Stimulated activated CD8-positive, alpha-beta memory T cell treated with anti-CD3 and anti-CD28 coated beads, Interleukin-7, amount 100 ng/mL, for 48 hours (primary cell): ENCODE measurements around the gene REEP1.

Experiments used
- DNase-seq, 2 donors: peaks; one replicate each; pipeline ENCODE4 v3.0.0-alpha.2; 2020; ENCODE audit warnings: low read depth in 1 of 2; ENCODE audit errors: extremely low read depth in 1 of 2

REEP1 gene

GRCh38 chr2:86284987-86285386 lies 52.4 kb downstream of the REEP1 start:
- no peak for DNase-seq

DNA sequence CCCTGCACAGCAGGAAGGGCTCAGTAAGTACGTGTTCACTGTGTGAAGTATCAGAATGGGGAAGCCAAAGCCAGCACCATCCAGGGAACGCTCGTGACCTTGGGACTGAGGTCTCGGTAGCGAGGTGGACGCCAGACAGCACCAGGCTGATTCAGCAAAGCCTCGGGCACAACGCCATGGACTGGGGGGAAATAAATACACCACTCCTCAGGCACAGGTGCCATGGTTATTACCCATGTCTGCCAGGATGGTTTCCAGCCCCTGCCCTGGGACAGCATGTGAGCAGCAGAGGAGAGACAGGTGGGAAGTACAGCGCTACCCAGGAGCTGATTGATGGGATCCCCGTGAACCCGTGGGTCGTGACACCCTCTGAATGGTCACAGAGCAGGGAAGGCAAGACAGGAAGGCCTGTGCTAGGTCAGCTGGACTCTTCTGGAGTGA lies 53.0 kb downstream of the REEP1 start:
- DNase-seq = no peak

DNA sequence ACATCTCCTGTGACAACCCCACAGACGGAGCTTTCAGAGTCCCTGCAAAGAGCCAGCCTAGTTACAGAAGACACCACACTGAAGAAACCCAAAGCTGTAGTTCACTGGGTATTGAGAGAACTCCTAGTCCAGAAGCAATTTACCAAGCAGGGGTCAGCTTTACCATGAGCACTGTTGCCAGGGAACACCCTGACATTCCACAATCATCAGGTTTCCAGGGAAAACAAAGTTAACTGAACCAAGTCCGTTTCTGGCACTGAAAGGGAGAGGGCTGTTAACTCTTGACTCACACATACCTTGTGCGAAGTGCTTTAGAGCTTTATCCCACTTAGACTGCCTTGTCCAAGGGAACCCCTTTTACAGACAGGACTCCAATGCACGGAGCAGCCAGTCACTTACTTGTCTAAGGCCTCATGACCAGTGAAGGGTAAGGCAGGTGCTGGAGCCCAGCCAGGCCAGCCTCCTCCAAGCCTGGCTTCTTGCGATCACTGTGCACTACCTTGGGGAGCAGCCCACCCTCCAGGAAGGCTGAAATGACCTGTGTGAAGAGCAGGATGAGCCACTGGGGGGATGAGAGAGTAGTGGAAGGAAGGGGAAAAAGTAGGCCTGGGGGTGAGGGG lies 53.9 kb downstream of the REEP1 start:
- DNase-seq = no peak

DNA sequence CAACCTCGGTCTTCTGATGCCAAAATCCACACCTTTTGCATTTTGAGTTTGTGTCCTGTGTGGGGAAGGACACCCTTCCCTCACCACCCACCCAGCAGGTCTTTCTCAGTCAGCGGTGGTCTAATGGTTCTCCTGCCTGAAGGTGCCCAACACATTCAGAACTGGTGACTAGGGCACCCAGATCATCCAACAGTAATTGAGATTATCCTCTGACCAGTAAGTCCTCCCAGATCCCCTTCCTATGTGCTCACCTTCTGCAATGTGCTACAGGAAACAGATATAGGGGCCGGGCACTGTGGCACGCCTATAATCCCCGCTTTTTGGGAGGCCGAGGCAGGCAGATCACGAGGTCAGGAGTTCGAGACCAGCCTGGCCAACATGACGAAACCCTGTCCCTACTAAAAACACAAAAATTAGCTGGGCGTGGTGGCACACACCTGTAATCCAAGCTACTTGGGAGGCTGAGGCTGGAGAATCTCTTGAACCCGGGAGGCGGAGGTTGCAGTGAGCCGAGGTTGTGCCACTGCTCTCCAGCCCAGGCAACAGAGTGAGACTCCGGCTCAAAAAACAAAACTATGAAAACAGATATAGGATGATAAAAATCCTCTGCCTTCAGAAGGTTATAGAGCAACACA lies 56.2 kb downstream of the REEP1 start:
- DNase-seq = no peak

- DNase-seq = no peak
These were observed 57.2 kb downstream of the REEP1 start for GRCh38 chr2:86280191-86280667.

GRCh38 chr2:86275962-86276361 lies 61.5 kb downstream of the REEP1 start:
- DNase-seq = no peak

GRCh38 chr2:86275384-86275799 lies 62.0 kb downstream of the REEP1 start:
- no peak for DNase-seq

DNA sequence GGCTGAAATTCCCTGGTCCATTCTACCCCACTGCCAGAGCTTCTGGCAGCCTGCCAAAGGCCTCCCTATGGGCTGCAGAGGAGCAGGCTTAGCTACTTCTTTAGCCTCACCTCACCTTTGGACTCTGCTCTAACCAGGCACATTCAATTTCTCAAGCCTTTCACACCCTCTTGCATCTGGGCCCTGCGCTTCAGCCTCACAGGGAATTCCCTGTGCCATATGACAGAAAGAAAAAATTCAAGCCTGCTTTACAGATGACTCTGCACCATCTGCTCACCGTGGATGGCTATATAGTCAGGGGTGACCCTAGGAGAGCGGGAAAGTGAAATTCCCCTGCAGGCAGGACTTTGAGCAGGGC lies 62.5 kb downstream of the REEP1 start:
- DNase-seq = no peak

GRCh38 chr2:86274265-86274917 lies 63.0 kb downstream of the REEP1 start:
- no peak for DNase-seq

DNA sequence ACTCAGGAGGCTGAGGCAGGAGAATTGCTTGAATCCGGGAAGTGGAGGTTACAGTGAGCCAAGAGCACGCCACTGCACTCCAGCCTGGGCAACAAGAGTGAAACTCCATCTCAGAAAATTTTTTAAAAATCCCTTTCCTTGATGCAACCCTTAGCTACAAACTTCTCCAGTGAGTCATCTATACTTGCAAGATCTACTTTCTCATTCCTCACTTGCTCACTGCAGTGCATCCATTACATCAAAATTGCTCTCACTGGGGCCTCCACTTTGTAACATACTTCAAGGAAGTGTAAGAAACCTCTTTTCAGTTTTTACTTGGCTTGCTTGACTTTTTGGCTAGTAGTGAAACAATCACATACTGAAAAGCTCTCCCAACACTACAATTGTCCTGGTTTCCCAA lies 65.3 kb downstream of the REEP1 start:
- no peak for DNase-seq

GRCh38 chr2:86271248-86271647 lies 66.2 kb downstream of the REEP1 start:
- no peak for DNase-seq

- DNase-seq = no peak
These were observed 73.5 kb downstream of the REEP1 start for GRCh38 chr2:86263956-86264355.

GRCh38 chr2:86260978-86261377 lies 76.4 kb downstream of the REEP1 start:
- DNase-seq = no peak

DNA sequence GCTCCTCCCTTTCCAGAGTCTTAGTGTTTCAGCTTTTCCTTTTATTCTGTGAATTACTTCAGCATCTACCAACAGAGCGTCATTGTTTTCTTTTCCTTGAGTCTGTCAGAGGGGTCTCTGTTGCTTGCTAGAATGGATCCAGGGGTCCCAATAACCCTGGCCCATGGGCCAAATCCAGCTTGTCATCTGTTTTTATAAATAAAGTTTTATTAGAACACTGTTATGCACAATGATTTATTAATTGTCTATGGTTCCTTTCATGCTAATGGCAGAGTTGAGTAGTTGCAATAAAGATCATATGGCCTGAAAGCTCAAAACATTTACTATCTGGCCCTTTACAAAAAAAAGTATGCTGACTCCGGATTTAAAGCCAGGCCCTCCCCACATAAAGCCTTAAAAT lies 79.3 kb downstream of the REEP1 start:
- DNase-seq = no peak

GRCh38 chr2:86256982-86257381 lies 80.4 kb downstream of the REEP1 start:
- DNase-seq = no peak

DNA sequence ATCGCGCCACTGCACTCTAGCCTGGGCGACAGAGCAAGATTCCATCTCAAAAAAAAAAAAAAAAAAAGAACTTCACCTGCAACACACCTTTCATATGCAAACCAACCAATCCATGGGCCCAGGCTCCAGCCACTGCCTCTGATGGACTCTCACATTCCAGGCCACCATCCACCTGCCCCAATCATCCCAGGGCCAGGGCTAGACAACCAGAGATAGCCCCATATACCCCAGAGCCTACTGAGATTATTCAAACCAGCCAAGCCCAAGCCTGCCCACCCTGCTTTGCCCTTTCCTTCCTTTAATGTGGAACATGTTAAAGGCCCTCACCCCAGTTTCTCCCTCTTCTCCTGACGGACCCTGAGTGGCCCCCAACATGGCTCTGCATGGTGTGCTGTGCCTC lies 81.1 kb downstream of the REEP1 start:
- DNase-seq = no peak

- no peak for DNase-seq
These were observed 82.6 kb downstream of the REEP1 start for GRCh38 chr2:86254576-86255538.

DNA sequence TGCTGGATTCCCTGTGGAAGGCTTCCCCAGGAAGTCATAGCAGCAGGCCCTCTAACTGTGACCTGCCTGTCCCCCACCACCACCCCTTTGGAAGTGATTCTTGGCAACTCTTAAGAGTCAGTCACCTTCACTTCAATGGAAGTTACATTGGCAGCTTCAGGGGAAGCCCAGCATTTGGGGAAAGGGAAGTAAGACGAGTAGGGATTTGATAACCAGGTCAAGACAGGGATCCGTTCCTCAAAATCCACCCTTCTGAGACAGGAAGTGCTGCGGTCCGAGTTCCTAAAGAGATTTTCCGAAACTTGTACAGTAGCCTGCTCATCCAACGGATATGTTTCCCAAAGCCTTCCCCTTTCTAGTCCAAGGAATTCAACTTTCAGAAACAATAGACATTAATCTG lies 84.0 kb downstream of the REEP1 start:
- DNase-seq = no peak

DNA sequence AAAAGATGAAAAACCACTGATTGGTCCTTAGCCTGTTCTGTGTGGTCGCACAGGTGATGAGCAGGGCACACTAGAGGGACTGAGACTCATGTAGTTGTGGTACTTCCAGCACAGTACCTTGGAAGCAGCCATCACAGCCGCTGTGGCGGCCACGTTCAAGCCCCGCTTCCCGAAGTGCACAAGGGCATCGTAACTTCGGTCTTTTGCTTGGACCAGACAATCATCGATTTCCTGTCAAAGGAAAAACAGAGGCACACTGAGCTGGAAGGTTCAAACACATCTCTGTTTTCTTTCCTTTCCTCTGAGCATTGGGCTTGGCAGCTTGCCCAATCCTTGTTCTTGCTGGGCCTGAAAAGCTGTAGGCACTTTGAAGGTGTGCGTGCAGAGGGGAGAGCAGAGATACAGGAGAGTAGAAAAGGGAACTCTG lies 85.6 kb downstream of the REEP1 start:
- DNase-seq = no peak

DNA sequence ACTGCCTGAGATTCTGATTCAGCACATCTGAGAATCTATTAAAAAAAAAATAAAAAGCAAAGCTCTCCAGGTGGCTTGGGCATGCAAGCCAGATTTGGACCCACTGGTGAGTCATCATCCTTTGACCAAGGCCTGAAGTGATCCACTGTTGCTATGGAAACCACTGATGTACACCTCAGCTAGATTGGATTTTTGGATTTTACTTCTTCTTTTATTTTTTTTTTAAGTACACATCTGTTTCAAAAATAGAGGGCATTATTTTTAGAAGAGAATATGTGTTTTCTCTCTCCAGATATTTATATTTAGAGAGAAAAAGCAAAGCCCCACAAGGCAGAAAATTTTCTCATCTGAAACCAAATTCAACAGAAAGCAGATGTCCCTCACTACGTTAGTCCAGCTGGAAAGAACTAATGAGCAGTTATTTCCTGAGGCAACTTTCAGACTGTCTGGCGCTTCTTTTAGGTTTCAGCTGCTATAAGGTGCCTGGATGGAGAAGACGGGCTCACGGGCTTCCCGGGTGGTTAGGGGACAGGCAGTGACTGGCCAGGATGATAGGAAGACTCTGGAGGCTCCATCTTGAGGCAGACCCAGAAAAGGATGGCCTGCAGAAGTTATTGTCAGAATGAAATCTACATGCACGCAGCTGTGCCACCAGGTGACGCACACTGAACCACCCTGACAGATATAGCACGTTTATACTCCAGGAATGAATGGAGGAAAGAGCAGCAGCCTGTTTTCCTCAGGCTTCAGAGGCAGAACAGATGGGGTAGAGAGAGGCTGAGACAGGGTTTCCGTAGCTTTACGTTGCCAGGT lies 87.6 kb downstream of the REEP1 start:
- no peak for DNase-seq
